PFSK-1 (cell line): Measurements from ENCODE around the gene IKZF1.

Experiments
- FOXP2 ChIP-seq: optimal IDR thresholded peaks from 2 replicates; pipeline ENCODE3; 2011; ENCODE audit warnings: borderline replicate concordance, control low read depth, inconsistent platforms; ENCODE audit not compliant: insufficient read depth; ENCODE audit errors: extremely low read length, extremely low read depth
- POLR2AphosphoS5 ChIP-seq: IDR thresholded peaks from 2 replicates; pipeline ENCODE4 v1.6.1; 2012; ENCODE audit warnings: low read depth, mild to moderate bottlenecking, control low read depth, low read length, moderate library complexity
- SIN3A ChIP-seq: IDR thresholded peaks from 2 replicates; pipeline ENCODE4 v1.6.1; 2012; ENCODE audit warnings: mild to moderate bottlenecking, low read length, moderate library complexity, borderline replicate concordance; ENCODE audit not compliant: insufficient read depth
- TAF1 ChIP-seq: IDR thresholded peaks from 2 replicates; pipeline ENCODE4 v1.6.1; 2012; ENCODE audit warnings: low read length, control low read depth, borderline replicate concordance; ENCODE audit not compliant: insufficient read depth
- TF ChIP-seq, protein P1 (sequence below), 2 experiments: IDR thresholded peaks; 2 replicates each; pipeline versions ENCODE4 v1.6.1 to v1.8.0; 2011 to 2012; ENCODE audit warnings: low read depth in 2 of 2, low read length in 2 of 2, control low read depth in 1 of 2, inconsistent platforms in 1 of 2, mild to moderate bottlenecking in 1 of 2, moderate library complexity in 1 of 2; ENCODE audit not compliant: insufficient read depth in 1 of 2

The IKZF1 gene

DNA sequence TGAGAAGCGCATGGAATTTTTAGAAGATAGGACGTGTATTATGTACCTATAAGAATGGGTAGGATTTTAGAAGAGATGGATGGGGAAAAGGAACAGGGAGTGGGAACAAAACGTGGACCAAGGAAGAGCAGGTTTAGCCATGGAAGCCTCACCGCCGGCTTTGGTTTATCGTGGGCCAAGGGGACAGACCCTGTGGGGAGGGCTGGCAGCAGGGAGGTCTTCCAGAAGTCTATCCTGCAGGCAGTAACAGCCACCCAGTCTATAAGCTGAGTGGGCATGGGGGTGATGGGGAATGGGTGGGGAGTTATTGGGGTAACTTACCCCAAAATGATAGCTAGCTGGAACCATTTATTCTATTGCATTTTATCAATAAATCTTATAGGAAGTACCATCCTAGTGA is 44.9 kb downstream of the IKZF1 start:
- TF ChIP-seq POLR2AphosphoS5 (no peak), TAF1 (no peak), FOXP2 (no peak), SIN3A (no peak)
- TF ChIP-seq, protein P1, sequence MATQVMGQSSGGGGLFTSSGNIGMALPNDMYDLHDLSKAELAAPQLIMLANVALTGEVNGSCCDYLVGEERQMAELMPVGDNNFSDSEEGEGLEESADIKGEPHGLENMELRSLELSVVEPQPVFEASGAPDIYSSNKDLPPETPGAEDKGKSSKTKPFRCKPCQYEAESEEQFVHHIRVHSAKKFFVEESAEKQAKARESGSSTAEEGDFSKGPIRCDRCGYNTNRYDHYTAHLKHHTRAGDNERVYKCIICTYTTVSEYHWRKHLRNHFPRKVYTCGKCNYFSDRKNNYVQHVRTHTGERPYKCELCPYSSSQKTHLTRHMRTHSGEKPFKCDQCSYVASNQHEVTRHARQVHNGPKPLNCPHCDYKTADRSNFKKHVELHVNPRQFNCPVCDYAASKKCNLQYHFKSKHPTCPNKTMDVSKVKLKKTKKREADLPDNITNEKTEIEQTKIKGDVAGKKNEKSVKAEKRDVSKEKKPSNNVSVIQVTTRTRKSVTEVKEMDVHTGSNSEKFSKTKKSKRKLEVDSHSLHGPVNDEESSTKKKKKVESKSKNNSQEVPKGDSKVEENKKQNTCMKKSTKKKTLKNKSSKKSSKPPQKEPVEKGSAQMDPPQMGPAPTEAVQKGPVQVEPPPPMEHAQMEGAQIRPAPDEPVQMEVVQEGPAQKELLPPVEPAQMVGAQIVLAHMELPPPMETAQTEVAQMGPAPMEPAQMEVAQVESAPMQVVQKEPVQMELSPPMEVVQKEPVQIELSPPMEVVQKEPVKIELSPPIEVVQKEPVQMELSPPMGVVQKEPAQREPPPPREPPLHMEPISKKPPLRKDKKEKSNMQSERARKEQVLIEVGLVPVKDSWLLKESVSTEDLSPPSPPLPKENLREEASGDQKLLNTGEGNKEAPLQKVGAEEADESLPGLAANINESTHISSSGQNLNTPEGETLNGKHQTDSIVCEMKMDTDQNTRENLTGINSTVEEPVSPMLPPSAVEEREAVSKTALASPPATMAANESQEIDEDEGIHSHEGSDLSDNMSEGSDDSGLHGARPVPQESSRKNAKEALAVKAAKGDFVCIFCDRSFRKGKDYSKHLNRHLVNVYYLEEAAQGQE (IDR thresholded peaks at IDR 0.05; ENCODE audit: insufficient read depth in 1 of 2, low read depth in 2 of 2, low read length in 2 of 2): no peak

DNA sequence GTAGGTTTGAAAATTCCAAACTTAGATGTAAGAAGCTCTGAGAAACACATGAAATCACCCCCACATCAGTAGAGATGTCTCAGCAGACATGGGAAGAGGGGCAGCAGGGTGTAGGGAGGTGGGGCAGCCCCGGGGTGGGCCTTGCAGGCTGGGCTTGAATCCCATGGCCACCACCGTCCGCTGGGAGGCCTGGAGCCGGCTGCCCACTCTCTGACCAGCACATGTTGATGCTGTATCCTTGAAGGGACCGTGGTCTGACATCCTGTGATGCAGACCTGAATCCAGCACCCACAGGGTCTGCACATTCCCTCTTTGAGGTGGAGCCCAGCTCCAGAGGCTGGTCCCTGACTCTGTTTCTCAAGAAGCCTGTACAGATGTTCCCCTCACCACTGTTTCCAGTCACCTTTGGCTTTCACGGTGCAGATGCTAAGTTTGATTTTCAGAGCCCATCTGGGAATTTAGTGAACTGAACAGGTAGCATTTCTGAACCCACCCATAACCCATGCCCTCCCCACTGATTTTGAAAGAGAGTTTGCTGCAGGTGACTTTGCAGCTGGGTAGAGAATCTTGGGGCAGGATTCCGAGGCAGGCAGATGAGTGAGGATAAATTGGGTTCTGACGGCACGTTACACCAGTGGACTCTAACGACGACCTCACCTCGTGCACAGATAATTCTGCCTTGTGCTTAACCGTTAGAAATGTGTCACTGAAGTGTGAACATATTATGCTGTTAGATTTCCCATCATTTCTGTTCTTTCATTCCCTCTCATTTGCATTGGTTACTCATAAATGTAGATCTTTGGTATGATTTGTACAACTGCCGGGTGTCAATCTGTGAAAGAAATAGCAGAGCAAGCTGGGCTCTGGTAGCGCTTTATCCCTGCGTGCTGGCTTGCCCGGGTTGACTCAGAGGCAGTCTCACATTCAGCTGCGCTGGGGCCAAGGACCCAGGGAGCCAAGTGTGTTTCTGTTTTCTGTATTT is 45.7 kb downstream of the IKZF1 start:
- TF ChIP-seq FOXP2: no peak
- TF ChIP-seq SIN3A: no peak
- TF ChIP-seq, protein P1 (IDR thresholded peaks at IDR 0.05; ENCODE audit: insufficient read depth in 1 of 2, low read depth in 2 of 2, low read length in 2 of 2): no peak
- no peak for TF ChIP-seq TAF1
- no peak for TF ChIP-seq POLR2AphosphoS5

DNA sequence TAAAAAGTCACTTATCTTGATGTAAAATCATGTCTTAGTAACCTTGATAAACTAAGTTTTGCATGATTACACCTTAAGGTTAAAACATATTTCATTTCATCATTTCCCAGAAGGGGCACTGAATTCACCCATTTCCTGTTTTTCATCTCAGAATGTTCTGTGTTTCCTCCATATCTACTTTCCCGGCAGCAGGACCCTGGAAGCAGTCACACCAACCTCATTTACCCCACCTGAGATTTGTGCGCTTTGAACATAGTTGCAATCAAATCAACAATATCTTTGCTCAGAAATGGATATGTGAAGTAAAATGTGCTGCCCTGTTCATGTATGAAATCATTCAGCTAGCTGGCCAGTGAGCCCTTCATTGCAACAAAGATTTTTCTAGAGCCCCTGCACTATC is 46.8 kb downstream of the IKZF1 start:
- no peak for TF ChIP-seq SIN3A
- TF ChIP-seq TAF1: no peak
- TF ChIP-seq, protein P1 (IDR thresholded peaks at IDR 0.05; ENCODE audit: insufficient read depth in 1 of 2, low read depth in 2 of 2, low read length in 2 of 2): no peak
- TF ChIP-seq FOXP2: no peak
- TF ChIP-seq POLR2AphosphoS5: no peak

DNA sequence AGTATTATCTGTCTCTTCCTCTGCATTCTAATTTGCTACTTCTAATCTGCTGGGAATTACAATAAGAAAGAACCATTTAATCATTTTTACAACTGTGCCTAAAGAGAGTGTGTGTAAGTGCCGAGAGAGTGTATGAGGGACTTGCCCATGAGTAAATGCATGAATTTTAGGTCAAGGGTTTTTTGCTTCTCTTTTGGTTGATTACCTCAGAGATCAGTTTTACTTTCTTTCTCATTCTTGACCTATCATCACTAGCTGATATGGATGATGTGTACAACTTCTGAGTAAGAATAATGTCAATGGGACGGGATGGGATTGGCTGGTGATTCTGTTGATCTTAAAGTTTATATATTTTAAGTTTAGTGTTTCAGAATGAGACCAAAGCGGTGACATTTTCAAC is 47.8 kb downstream of the IKZF1 start:
- no peak for TF ChIP-seq TAF1
- TF ChIP-seq FOXP2: no peak
- TF ChIP-seq, protein P1 (IDR thresholded peaks at IDR 0.05; ENCODE audit: insufficient read depth in 1 of 2, low read depth in 2 of 2, low read length in 2 of 2): no peak
- no peak for TF ChIP-seq POLR2AphosphoS5
- no peak for TF ChIP-seq SIN3A

DNA sequence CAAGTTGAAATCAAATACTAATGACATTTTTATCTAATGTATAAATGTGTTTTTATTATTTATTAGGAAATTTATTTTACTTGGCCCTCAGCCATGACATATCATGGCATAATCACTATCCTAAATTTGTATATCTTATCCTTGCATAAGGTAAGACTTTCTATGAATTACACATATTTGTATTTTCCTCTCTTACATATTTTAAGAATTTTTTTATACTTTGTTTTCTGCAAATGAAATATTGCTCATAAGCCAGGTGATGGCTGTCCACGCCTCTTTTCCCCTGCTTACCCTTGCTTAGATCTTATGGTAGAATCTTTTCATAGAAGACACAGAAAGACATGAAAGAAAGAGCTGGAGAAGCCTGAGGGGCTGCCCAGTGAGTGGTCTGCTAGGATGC is 48.2 kb downstream of the IKZF1 start:
- TF ChIP-seq TAF1 (no peak), FOXP2 (no peak)
